HepG2 (cell line): ENCODE results near the gene STK24. TPM values are rescaled to one million over a fixed set of nuclear protein-coding genes. Genes with fewer than 3 reads are reported as not detected.

Experiments used
- CHCHD3 ChIP-seq: sonication (generic); formaldehyde crosslinking; IDR thresholded peaks from 2 replicates; pipeline ENCODE4 v1.8.0; 2022; ENCODE audit warnings: mild to moderate bottlenecking, missing genetic modification reagents, moderate library complexity
- FOXK2 ChIP-seq: fragments of 450-650 bp; IDR thresholded peaks from 2 replicates; pipeline ENCODE4 v1.6.1; 2016
- GATA4 ChIP-seq: sonication (generic); IDR thresholded peaks from 2 replicates; pipeline ENCODE4 v1.6.1; 2016; ENCODE audit warnings: antibody characterized with exemption, low read depth, borderline replicate concordance
- GFI1 ChIP-seq: sonication (generic); formaldehyde crosslinking; IDR thresholded peaks from 2 replicates; pipeline ENCODE4 v1.5.0; 2020; ENCODE audit warnings: missing genetic modification reagents, mild to moderate bottlenecking, borderline replicate concordance
- GTF3A ChIP-seq: sonication (generic); formaldehyde crosslinking; conservative IDR thresholded peaks from 2 replicates; pipeline ENCODE4 v1.4.0; 2020; ENCODE audit warnings: mild to moderate bottlenecking, missing genetic modification reagents
- HOMEZ ChIP-seq: IDR thresholded peaks from 2 replicates; pipeline ENCODE4 v1.6.1; 2016; ENCODE audit warnings: low read depth
- MAX ChIP-seq: IDR thresholded peaks from 2 replicates; pipeline ENCODE4 v1.6.1; 2012; ENCODE audit warnings: inconsistent platforms
- RNF219 ChIP-seq: sonication (generic); formaldehyde crosslinking; IDR thresholded peaks from 2 replicates; pipeline ENCODE4 v1.5.0; 2020; ENCODE audit warnings: mild to moderate bottlenecking, missing genetic modification reagents
- RXRB ChIP-seq: IDR thresholded peaks from 2 replicates; pipeline ENCODE4 v1.6.1; 2016; ENCODE audit warnings: borderline replicate concordance, missing genetic modification reagents, missing compliant biosample characterization
- TARDBP ChIP-seq: sonication (generic); formaldehyde crosslinking; IDR thresholded peaks from 2 replicates; pipeline ENCODE4 v1.8.0; 2022; ENCODE audit warnings: mild to moderate bottlenecking, missing genetic modification reagents
- ZNF609 ChIP-seq: sonication (generic); formaldehyde crosslinking; IDR thresholded peaks from 2 replicates; pipeline ENCODE4 v1.4.0; 2020; ENCODE audit warnings: mild to moderate bottlenecking, missing genetic modification reagents, borderline replicate concordance
- ZNF770 ChIP-seq: sonication (generic); formaldehyde crosslinking; IDR thresholded peaks from 2 replicates; pipeline ENCODE4 v1.5.0; 2020; ENCODE audit warnings: mild to moderate bottlenecking, missing genetic modification reagents
- ZNF800 ChIP-seq: sonication (generic); formaldehyde crosslinking; IDR thresholded peaks from 2 replicates; pipeline ENCODE4 v1.4.0; 2020; ENCODE audit warnings: missing genetic modification reagents
- polyA plus RNA-seq, 8 experiments: library from polyadenylated mRNA; depleted of rRNA in 3 of 8; stranded (reverse) in 7 of 8; unstranded in 1 of 8; fragments of >200 nt; fragmentation: Illumina TruSeq in 4 of 8; extraction: Trizol in 4 of 8; gene quantifications; 2 replicates each; pipeline versions ENCODE4 v1.2.1 to v1.2.3, GENCODE V29; 2011 to 2016; ENCODE audit warnings: low read depth in 4 of 8, missing spikeins in 1 of 8, mixed read lengths in 1 of 8; ENCODE audit not compliant: insufficient read depth in 1 of 8
- total RNA-seq, 5 experiments: library from RNA; depleted of rRNA; stranded (reverse); fragments of >200 nt; fragmentation: Illumina TruSeq; extraction: Trizol; gene quantifications; 2 replicates each; pipeline ENCODE4 v1.2.3, GENCODE V29; 2016; ENCODE audit warnings: low read depth in 1 of 5

STK24 gene
- total and polyA plus RNA-seq, 2 of the 13 experiments (the other 11 are each of a cell fraction or from before 2014, with no cell fraction given), result 51.3 to 73.0 TPM

- TF ChIP-seq ZNF609 (CRISPR knock-in tag) (0 out of 2 replicates have a peak, but pooled peaks have one; percentile 66), TARDBP (CRISPR knock-in tag) (peak; percentile 49; the same call in 1 of the 2 replicates), RNF219 (CRISPR knock-in tag) (no peak), MAX (0 out of 2 replicates have a peak, but pooled peaks have one; percentile 21), CHCHD3 (no peak), GTF3A (CRISPR knock-in tag) (no peak), ZNF770 (CRISPR knock-in tag) (peak; percentile 27; the same call in 1 of the 2 replicates), GATA4 (peak; percentile 71; the same call in 1 of the 2 replicates), FOXK2 (peak; percentile 34; the same call in 1 of the 2 replicates), HOMEZ (CRISPR knock-in tag) (0 out of 2 replicates have a peak, but pooled peaks have one; percentile 14), GFI1 (CRISPR knock-in tag) (peak; percentile 42; the same call in 1 of the 2 replicates), RXRB (CRISPR knock-in tag) (peak; percentile 87), ZNF800 (CRISPR knock-in tag) (peak; percentile 71; the same call in 1 of the 2 replicates)
These were observed 86.6 kb downstream of the STK24 start (continued) for GRCh38 chr13:98490195-98490836.
